Tongue (tissue), 2 donors: ENCODE measurements around the gene AP2A2. TPM values are rescaled to one million over a fixed set of nuclear protein-coding genes. Genes with fewer than 3 reads are reported as not detected.
"Not testable (repeated sequence)": the region's sequence is repeated elsewhere in the genome, so short reads cannot be mapped to it uniquely, and the experiment has no call there.

ENCODE experiments used
- DNase-seq: peaks from one replicate; pipeline ENCODE4 v3.0.0-alpha.2; 2015
- total RNA-seq: library from RNA; depleted of rRNA; stranded (reverse); fragments of >200 nt; gene quantifications from one replicate; pipeline ENCODE4 v1.2.3, GENCODE V29; 2014

The AP2A2 gene
- total RNA-seq, 1 donor from 2014 or later, result 28.6 TPM

- DNase-seq, result not testable (repeated sequence)
Observed at GRCh38 chr11:975376-975775, 49.7 kb downstream of the AP2A2 start.

- DNase-seq, result peak; percentile 49
Observed at GRCh38 chr11:975827-976226, 50.2 kb downstream of the AP2A2 start.

- DNase-seq, result no peak
Observed at GRCh38 chr11:976431-977160, 50.9 kb downstream of the AP2A2 start.

DNA sequence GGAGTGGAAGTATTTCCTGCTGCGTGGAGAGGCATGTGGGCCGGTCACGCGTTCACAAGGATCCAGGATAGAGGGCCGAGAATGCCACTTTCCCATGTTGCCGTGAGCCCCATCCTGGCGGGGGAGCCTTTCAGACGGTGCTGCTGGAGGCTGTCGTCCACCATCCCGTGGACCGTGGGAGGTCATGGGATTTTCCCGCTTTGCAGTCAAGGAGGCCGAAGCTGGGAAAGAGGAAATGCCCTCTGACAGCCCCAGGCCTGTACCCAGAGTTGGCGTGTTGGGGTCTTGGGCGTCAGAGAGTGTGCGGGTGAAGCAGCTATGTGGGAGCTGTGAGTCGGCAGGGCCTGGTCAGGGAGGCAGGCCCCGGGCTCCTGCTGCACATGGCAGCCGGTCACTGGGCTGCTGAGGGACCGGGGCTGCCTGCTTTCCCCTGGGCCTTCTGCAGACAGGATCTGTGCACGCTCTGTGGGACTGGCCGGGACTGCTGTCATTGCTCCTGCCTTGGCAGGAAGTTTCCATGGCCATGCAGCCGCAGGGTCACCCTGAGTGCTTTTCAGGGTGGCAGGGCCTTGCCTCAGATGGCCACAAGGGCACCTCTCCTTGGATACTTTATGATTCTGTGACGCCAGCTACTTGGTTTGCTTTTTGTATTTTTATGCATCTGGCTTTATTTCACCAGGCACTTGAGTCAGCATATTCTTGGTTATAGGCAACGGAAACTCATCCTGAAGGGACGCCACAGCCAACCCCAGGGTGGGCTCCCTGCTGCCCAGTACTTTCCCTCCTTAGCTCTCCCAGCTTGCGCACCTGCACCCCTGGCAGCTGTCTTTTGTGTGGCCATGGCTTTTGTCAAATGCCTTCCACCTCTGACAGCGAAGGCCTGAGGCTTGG lies 52.4 kb downstream of the AP2A2 start:
- no peak for DNase-seq

- DNase-seq, result no peak
Observed at GRCh38 chr11:978781-979180, 53.1 kb downstream of the AP2A2 start.

- DNase-seq, result peak; percentile 28
Observed at GRCh38 chr11:980438-981357, 55.0 kb downstream of the AP2A2 start.

DNA sequence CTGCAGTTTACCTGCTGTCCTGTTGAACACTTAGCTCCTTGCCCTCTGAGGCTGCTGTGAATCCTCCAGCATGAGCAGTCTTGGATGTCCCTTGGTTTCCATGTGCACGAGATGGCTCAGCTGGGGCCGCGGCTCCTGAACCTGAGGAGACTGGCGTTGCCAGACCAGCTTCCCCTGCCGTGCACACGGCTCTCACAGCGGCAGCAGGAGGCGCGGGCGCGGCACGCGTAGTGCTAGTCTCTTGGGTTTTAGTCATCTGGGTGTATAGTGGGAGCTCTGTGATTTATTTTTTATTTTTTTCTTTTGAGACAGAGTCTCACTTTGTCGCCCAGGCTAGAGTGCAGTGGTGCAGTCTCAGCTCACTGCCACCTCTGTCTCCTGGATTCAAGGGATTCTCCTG lies 56.1 kb downstream of the AP2A2 start:
- DNase-seq, result no peak

DNA sequence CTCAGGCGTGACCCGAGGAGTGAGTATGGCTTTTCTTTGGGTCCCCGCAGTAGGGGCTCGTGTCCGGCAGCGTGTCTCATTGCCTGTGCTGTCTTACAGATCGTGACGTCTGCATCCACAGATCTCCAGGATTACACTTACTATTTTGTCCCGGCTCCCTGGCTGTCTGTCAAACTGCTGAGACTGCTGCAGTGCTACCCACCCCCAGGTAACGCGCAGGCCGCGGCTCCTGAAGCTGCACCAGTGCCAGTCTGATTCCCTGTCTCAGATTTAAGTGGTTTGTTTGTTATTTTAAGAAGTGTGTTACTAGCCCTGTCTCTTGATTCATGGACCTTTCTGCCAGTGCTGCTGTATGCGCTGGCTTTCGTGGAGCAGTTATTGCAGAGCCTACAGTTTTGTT lies 58.9 kb downstream of the AP2A2 start:
- DNase-seq, result no peak

- no peak for DNase-seq
Observed at GRCh38 chr11:985406-985805, 59.7 kb downstream of the AP2A2 start.

- no peak for DNase-seq
Observed at GRCh38 chr11:985848-986247, 60.2 kb downstream of the AP2A2 start.

DNA sequence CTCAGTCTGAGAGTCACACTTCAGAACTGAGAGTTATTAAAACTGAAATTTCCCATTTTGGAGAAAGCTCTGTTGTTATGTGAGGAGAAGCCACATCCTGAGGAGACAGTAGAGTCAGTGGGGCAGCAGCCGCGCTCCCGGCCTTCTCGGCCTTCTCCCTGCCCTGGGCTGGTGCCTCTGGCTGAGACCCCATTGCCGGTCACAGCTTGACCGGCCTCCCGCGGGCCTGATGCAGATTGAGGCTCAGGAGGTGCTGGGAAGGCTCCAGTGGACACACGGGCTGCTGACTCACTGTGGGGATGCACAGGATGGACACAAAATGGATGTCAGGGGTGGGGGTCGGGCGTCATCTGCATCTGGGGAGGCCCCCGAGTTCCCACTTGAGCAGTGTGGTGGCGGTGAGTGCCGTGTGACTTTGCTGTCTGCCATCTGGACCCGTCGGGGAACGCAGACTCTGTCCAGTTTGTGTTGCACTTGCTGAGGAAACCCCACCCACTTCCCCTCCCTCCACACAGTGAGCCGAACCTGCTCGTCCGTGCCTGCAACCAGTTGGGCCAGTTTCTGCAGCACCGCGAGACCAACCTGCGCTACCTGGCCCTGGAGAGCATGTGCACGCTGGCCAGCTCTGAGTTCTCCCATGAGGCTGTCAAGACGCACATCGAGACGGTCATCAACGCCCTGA lies 60.7 kb downstream of the AP2A2 start:
- DNase-seq, result peak; percentile 35

DNA sequence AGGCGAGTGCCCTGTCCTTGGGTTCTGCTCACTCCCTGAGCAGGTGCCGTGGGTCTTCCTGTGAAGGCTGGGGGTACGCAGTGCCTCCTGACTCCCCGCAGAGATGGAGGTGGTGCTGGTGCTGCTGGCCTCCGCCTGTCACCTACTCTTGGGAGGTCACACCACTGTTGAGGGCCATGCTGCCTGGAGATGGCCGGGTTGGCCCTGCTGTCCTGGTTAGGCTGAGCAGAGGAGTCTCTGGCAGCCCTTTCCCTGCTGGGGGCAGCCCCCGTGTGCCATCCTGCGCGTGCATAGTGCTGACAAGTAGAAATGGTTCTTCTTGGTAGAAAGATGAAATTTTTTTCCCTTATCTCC lies 61.3 kb downstream of the AP2A2 start:
- no peak for DNase-seq

- DNase-seq, result no peak
Observed at GRCh38 chr11:987671-988070, 62.0 kb downstream of the AP2A2 start.

DNA sequence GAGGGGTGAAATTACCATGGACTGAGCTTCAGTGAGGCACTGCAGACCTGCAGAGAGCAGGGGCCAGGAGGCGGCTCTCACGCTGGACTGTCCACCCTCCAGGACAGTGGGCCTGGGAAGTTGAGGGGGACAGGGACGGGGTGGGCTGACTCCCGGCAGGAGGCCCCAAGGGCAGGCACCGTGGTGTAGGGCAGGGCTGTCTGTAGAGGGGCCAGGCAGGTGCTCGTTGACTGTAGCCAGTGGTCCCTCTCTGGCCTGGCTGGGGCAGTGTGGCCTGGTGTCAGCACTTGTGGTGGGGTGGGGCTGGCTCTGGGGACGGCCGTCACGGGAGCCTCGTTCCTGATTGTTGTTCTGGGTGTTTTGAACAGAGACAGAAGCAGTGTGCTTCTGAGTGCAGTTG lies 64.4 kb downstream of the AP2A2 start:
- DNase-seq, result no peak

- no peak for DNase-seq
Observed at GRCh38 chr11:991034-991433, 65.4 kb downstream of the AP2A2 start.

GRCh38 chr11:991711-992307 lies 66.1 kb downstream of the AP2A2 start:
- DNase-seq, result no peak

GRCh38 chr11:992577-992976 lies 66.9 kb downstream of the AP2A2 start:
- DNase-seq, result no peak

- no peak for DNase-seq
Observed at GRCh38 chr11:993632-994167, 68.0 kb downstream of the AP2A2 start.

- no peak for DNase-seq
Observed at GRCh38 chr11:995044-995751, 69.5 kb downstream of the AP2A2 start.

DNA sequence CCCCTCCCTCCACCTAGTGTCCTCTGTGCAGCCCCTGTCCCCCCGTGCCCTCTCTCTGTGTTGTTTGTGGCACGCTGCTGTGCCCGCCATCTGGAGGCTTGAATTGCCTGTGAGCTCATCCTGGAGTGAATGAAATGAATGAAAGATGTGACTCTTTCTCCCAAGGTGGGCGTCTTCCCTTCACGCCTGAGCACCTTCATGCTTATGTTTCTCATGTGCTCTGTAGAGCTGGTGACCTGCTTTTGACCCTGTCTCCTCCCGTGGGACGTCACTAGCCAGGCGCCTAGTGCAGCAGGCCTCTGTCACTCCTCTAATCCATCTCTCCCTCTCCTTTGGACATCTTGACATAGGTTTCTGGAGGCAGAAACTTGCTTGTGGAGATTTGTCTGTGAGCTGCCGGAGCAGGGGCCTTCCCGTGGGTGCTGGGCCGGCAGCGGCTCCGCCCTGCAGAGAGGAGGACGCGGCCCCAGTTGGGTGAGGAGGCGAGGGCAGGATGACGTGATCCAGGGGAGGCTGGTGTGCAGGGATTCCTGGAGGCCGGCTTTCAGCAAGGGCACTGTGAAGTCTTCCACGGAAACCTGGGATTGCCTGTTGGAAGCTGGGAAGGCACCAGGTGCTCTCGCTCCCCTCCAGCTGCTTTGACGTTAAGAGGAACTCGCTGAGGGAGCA lies 70.2 kb downstream of the AP2A2 start:
- peak; percentile 49 for DNase-seq
